ENCODE data around the gene TM4SF4. TPM values are rescaled to one million over a fixed set of nuclear protein-coding genes. Genes with fewer than 3 reads are reported as not detected.

Gene TM4SF4
- total and polyA plus RNA-seq, 2 experiments from 2014 or later: not detected

DNA sequence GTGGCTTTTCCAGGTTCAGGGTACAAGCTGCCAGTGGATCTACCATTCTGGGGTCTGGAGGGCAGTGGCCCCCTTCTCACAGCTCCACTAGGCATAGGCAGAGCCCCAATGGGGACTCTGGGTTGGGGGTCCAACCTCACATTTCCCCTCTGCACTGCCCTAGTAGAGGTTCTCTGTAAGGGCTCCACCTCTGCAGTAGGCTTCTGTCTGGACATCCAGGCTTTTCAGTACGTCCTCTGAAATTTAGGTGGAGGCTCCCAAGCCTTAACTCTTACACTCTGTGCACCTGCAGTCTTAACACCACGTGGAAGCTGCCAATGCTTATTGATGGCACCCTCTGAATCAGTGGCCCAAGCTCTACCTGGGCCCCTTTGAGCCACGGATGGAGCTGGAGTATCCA is 22.5 kb upstream of the TM4SF4 start:
- Mint-ChIP-seq H3K36me3 (ENCODE audit: low read depth) (peaks cover 29% of the 10 kb centered on the region), H3K9me3 (peaks cover 39% of the 10 kb centered on the region)
- no peak for ATAC-seq

More for the DNA sequence above, 22.5 kb upstream of the TM4SF4 start:
- Mint-ChIP-seq H3K4me1 (peaks cover 4% of the 10 kb centered on the region; the same call in 2 of the 3 replicates), H3K4me3 (no peak overlapping the region), H3K27ac (no peak overlapping the region), H3K27me3 (ENCODE audit: insufficient read depth, low read depth, poor library complexity) (peaks cover 6% of the 10 kb centered on the region)
- no peaks in the 10 kb centered on the region for H3F3A ChIP-seq (replicated peaks; ENCODE audit: low read depth)
- DNase-seq (ENCODE audit: low spot score): peak; percentile 20
- H3K9me2 ChIP-seq (ENCODE audit: insufficient read depth): 0 out of 2 replicates have a peak, but pooled peaks cover 4% of the 10 kb centered on the region
- no peak overlapping the region for H2AFZ ChIP-seq
- no peaks in the 10 kb centered on the region for H4K20me1 ChIP-seq (replicated peaks; ENCODE audit: insufficient read depth)
- H3K27ac ChIP-seq (ENCODE audit: low read depth): no peak overlapping the region
- H3K4me1 ChIP-seq (ENCODE audit: insufficient read depth): no peaks in the 10 kb centered on the region
- no peak overlapping the region for H3K4me3 ChIP-seq
- no peaks in the 10 kb centered on the region for H3K27me3 ChIP-seq (ENCODE audit: insufficient read depth)
- no peaks in the 10 kb centered on the region for H3K79me2 ChIP-seq (replicated peaks; ENCODE audit: insufficient read depth)
- TF ChIP-seq, protein P1, sequence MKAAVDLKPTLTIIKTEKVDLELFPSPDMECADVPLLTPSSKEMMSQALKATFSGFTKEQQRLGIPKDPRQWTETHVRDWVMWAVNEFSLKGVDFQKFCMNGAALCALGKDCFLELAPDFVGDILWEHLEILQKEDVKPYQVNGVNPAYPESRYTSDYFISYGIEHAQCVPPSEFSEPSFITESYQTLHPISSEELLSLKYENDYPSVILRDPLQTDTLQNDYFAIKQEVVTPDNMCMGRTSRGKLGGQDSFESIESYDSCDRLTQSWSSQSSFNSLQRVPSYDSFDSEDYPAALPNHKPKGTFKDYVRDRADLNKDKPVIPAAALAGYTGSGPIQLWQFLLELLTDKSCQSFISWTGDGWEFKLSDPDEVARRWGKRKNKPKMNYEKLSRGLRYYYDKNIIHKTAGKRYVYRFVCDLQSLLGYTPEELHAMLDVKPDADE (IDR thresholded peaks at IDR 0.05): no peak
- TF ChIP-seq EZH2phosphoT487 (IDR thresholded peaks at IDR 0.05; ENCODE audit: unreplicated experiment): no peak
- TF ChIP-seq, protein P2, sequence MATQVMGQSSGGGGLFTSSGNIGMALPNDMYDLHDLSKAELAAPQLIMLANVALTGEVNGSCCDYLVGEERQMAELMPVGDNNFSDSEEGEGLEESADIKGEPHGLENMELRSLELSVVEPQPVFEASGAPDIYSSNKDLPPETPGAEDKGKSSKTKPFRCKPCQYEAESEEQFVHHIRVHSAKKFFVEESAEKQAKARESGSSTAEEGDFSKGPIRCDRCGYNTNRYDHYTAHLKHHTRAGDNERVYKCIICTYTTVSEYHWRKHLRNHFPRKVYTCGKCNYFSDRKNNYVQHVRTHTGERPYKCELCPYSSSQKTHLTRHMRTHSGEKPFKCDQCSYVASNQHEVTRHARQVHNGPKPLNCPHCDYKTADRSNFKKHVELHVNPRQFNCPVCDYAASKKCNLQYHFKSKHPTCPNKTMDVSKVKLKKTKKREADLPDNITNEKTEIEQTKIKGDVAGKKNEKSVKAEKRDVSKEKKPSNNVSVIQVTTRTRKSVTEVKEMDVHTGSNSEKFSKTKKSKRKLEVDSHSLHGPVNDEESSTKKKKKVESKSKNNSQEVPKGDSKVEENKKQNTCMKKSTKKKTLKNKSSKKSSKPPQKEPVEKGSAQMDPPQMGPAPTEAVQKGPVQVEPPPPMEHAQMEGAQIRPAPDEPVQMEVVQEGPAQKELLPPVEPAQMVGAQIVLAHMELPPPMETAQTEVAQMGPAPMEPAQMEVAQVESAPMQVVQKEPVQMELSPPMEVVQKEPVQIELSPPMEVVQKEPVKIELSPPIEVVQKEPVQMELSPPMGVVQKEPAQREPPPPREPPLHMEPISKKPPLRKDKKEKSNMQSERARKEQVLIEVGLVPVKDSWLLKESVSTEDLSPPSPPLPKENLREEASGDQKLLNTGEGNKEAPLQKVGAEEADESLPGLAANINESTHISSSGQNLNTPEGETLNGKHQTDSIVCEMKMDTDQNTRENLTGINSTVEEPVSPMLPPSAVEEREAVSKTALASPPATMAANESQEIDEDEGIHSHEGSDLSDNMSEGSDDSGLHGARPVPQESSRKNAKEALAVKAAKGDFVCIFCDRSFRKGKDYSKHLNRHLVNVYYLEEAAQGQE (IDR thresholded peaks at IDR 0.05; ENCODE audit: unreplicated experiment): no peak
- no peak for TF ChIP-seq POLR2AphosphoS5 (IDR thresholded peaks at IDR 0.05; ENCODE audit: low read depth)
- no peak for TF ChIP-seq ZNF114 (CRISPR knock-in tag; IDR thresholded peaks at IDR 0.05)
- TF ChIP-seq JUNB (IDR thresholded peaks at IDR 0.05; ENCODE audit: unreplicated experiment): no peak
- TF ChIP-seq, protein P3, sequence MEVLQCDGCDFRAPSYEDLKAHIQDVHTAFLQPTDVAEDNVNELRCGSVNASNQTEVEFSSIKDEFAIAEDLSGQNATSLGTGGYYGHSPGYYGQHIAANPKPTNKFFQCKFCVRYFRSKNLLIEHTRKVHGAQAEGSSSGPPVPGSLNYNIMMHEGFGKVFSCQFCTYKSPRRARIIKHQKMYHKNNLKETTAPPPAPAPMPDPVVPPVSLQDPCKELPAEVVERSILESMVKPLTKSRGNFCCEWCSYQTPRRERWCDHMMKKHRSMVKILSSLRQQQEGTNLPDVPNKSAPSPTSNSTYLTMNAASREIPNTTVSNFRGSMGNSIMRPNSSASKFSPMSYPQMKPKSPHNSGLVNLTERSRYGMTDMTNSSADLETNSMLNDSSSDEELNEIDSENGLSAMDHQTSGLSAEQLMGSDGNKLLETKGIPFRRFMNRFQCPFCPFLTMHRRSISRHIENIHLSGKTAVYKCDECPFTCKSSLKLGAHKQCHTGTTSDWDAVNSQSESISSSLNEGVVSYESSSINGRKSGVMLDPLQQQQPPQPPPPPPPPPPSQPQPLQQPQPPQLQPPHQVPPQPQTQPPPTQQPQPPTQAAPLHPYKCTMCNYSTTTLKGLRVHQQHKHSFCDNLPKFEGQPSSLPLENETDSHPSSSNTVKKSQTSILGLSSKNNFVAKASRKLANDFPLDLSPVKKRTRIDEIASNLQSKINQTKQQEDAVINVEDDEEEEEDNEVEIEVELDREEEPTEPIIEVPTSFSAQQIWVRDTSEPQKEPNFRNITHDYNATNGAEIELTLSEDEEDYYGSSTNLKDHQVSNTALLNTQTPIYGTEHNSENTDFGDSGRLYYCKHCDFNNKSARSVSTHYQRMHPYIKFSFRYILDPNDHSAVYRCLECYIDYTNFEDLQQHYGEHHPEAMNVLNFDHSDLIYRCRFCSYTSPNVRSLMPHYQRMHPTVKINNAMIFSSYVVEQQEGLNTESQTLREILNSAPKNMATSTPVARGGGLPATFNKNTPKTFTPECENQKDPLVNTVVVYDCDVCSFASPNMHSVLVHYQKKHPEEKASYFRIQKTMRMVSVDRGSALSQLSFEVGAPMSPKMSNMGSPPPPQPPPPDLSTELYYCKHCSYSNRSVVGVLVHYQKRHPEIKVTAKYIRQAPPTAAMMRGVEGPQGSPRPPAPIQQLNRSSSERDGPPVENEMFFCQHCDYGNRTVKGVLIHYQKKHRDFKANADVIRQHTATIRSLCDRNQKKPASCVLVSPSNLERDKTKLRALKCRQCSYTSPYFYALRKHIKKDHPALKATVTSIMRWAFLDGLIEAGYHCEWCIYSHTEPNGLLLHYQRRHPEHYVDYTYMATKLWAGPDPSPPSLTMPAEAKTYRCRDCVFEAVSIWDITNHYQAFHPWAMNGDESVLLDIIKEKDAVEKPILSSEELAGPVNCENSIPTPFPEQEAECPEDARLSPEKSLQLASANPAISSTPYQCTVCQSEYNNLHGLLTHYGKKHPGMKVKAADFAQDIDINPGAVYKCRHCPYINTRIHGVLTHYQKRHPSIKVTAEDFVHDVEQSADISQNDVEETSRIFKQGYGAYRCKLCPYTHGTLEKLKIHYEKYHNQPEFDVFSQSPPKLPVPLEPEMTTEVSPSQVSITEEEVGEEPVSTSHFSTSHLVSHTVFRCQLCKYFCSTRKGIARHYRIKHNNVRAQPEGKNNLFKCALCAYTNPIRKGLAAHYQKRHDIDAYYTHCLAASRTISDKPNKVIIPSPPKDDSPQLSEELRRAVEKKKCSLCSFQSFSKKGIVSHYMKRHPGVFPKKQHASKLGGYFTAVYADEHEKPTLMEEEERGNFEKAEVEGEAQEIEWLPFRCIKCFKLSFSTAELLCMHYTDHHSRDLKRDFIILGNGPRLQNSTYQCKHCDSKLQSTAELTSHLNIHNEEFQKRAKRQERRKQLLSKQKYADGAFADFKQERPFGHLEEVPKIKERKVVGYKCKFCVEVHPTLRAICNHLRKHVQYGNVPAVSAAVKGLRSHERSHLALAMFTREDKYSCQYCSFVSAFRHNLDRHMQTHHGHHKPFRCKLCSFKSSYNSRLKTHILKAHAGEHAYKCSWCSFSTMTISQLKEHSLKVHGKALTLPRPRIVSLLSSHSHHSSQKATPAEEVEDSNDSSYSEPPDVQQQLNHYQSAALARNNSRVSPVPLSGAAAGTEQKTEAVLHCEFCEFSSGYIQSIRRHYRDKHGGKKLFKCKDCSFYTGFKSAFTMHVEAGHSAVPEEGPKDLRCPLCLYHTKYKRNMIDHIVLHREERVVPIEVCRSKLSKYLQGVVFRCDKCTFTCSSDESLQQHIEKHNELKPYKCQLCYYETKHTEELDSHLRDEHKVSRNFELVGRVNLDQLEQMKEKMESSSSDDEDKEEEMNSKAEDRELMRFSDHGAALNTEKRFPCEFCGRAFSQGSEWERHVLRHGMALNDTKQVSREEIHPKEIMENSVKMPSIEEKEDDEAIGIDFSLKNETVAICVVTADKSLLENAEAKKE (CRISPR knock-in tag; IDR thresholded peaks at IDR 0.05): no peak
- no peak for TF ChIP-seq CREB1 (CRISPR knock-in tag; IDR thresholded peaks at IDR 0.05; ENCODE audit: low read depth)
- TF ChIP-seq STAT1 (IDR thresholded peaks at IDR 0.05; ENCODE audit: unreplicated experiment): no peak
- TF ChIP-seq ZNF331 (CRISPR knock-in tag; IDR thresholded peaks at IDR 0.05; ENCODE audit: low read depth): no peak
- TF ChIP-seq EZH2 (IDR thresholded peaks at IDR 0.05; ENCODE audit: low read depth, unreplicated experiment): no peak
- TF ChIP-seq, protein P4, sequence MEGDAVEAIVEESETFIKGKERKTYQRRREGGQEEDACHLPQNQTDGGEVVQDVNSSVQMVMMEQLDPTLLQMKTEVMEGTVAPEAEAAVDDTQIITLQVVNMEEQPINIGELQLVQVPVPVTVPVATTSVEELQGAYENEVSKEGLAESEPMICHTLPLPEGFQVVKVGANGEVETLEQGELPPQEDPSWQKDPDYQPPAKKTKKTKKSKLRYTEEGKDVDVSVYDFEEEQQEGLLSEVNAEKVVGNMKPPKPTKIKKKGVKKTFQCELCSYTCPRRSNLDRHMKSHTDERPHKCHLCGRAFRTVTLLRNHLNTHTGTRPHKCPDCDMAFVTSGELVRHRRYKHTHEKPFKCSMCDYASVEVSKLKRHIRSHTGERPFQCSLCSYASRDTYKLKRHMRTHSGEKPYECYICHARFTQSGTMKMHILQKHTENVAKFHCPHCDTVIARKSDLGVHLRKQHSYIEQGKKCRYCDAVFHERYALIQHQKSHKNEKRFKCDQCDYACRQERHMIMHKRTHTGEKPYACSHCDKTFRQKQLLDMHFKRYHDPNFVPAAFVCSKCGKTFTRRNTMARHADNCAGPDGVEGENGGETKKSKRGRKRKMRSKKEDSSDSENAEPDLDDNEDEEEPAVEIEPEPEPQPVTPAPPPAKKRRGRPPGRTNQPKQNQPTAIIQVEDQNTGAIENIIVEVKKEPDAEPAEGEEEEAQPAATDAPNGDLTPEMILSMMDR (conservative IDR thresholded peaks at IDR 0.05; ENCODE audit: low read depth in 2 of 2): no peak
- no peak overlapping the region for H3K4me2 ChIP-seq
- peaks cover 11% of the 10 kb centered on the region; the same call in 1 of the 2 replicates for H3K36me3 ChIP-seq (ENCODE audit: insufficient read depth)

Data from GM23338 (cell line).